Upper lobe of left lung (tissue), 4 donors: ENCODE measurements around the gene PALLD.

Experiments used
- EP300 ChIP-seq, 4 donors: sonication (generic); formaldehyde crosslinking; IDR thresholded peaks; one replicate each; pipeline ENCODE4 v1.5.1; 2017; ENCODE audit warnings: antibody characterized with exemption in 4 of 4, control low read depth in 2 of 4
- POLR2A ChIP-seq, 4 donors: fragments of 450-650 bp; IDR thresholded peaks; one replicate each; pipeline ENCODE4 v1.5.1; 2016 to 2017; ENCODE audit warnings: antibody characterized with exemption in 4 of 4, mild to moderate bottlenecking in 2 of 4
- POLR2AphosphoS5 ChIP-seq, 2 donors: sonication (generic); formaldehyde crosslinking; IDR thresholded peaks; one replicate each; pipeline ENCODE4 v1.5.1; 2017; ENCODE audit warnings: antibody characterized with exemption in 2 of 2
- TF ChIP-seq, protein P1 (sequence below), 6 experiments: fragments of 450-650 bp in 4 of 6; fragments of 200-600 bp in 2 of 6; sonication (generic) in 2 of 6; IDR thresholded peaks; one replicate each; pipeline ENCODE4 v1.5.1; 2016 to 2019; ENCODE audit warnings: antibody characterized with exemption in 6 of 6

DNA sequence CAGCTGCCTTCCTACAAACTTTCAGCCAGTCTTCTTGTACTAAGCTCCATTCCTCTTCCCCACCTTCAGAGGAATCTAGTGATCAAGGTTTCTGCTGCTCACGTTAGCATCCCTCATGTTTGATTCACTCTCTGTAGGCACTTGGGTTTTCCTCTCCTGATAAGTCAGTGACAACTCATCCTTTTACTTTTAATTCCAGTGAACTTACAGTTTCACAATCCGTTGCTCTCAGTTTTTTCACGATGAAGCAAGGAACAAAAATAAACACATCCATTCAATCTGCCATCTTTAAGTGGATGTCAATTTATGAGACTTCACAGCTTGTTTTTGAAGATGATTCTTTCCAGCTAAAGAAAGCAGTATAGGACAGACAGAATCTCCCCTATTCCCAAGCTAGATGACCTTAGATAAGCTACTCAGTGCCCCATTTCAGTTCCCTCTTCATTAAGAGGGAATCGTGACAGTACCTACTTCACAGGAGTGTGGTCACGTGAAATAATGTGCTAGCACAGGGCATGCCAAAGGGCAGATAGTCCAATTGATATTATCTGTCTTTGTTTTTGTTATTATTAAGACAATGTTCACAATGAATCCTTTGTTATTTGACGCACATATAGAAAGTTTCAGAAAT, 234.3 kb downstream of the PALLD start:
- TF ChIP-seq, protein P1, sequence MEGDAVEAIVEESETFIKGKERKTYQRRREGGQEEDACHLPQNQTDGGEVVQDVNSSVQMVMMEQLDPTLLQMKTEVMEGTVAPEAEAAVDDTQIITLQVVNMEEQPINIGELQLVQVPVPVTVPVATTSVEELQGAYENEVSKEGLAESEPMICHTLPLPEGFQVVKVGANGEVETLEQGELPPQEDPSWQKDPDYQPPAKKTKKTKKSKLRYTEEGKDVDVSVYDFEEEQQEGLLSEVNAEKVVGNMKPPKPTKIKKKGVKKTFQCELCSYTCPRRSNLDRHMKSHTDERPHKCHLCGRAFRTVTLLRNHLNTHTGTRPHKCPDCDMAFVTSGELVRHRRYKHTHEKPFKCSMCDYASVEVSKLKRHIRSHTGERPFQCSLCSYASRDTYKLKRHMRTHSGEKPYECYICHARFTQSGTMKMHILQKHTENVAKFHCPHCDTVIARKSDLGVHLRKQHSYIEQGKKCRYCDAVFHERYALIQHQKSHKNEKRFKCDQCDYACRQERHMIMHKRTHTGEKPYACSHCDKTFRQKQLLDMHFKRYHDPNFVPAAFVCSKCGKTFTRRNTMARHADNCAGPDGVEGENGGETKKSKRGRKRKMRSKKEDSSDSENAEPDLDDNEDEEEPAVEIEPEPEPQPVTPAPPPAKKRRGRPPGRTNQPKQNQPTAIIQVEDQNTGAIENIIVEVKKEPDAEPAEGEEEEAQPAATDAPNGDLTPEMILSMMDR (IDR thresholded peaks at IDR 0.05), result no peak
- TF ChIP-seq POLR2AphosphoS5 (IDR thresholded peaks at IDR 0.05) (no peak), POLR2A (IDR thresholded peaks at IDR 0.05) (no peak), EP300 (IDR thresholded peaks at IDR 0.05) (no peak)
